Measurements from ENCODE around the gene RASSF4. TPM values are rescaled to one million over a fixed set of nuclear protein-coding genes. Genes with fewer than 3 reads are reported as not detected.

RASSF4 gene
- total RNA-seq, 4 donors from 2014 or later, result 23.5 to 57.7 (median 31.6) TPM

DNA sequence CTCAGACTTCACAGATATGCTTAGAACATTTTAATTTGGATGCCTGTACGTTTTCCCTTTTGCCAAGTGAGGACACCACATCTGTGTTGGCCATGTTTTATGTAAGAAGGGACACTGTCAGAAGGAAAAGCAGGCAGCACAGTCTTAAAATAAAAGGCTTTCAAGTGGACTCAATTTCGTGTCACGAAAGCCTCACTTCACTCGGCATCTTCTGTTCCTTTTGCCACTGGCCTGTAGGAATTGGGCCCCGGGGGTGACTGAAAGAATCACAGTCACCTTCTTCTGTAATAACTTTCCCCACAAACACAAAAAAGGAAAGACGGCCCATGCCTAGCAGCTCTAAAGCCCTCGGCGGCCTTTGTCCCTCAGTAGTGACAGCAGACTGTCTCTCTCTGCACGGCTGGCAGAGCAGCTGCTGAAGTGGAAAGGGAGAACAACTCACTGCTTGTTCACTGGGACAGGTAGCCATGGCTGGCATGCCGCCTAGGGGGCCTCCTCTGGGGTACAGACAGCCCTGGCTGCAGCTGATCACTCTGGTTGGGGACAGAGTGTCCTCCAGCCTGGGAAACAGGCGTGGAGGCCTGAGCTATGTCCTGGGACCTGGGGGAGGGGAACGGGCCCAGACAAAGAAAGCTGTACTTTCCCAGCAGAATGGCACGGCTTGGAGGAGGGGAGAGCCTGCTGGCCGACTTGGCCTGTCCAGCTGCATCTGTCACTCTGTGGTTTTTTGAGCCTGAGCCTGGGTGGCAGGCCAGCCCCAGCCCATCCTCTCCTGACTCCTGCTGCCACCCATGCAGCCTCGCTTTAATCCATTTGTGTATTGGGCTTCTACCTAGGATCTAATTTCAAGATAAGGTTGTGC, 4.4 kb downstream of the RASSF4 start:
- Histone ChIP-seq H3K4me3 (peak overlapping the region in 1 of 2 donors; percentile 82), H3K4me1 (peaks cover 0 to 94% (median 49%) of the 10 kb centered on the region in 3 donors)
- peak; percentile 2 for ATAC-seq

GRCh38 chr10:44965104-44965503, 5.5 kb downstream of the RASSF4 start:
- no peaks in the 10 kb centered on the region for H3K27me3 ChIP-seq
- peak overlapping the region in 3 of 4 donors; percentile 50 to 94 (median 94) for H3K27ac ChIP-seq
- TF ChIP-seq POLR2AphosphoS5 (IDR thresholded peaks at IDR 0.05) (no peak), POLR2A (IDR thresholded peaks at IDR 0.05) (no peak), CTCF (IDR thresholded peaks at IDR 0.05) (no peak), EP300 (IDR thresholded peaks at IDR 0.05) (no peak)
- 86 to 91% methylated on average over 1 of the region's 1 CpG for WGBS, 2 donors (ENCODE audit: low coverage in 1 of 2)
- H3K36me3 ChIP-seq, result peaks cover 0 to 7% of the 10 kb centered on the region in 2 donors
- H3K4me3 ChIP-seq, result peak overlapping the region in 1 of 2 donors; percentile 12
- H3K9me3 ChIP-seq, result no peaks in the 10 kb centered on the region
- peaks cover 0 to 100% (median 45%) of the 10 kb centered on the region in 3 donors for H3K4me1 ChIP-seq
- no peak for ATAC-seq

More for the DNA sequence above, 4.4 kb downstream of the RASSF4 start:
- H3K9me3 ChIP-seq, result no peaks in the 10 kb centered on the region
- H3K36me3 ChIP-seq, result no peaks in the 10 kb centered on the region
- H3K27me3 ChIP-seq, result no peaks in the 10 kb centered on the region
- 64 to 65% methylated on average over 4 to 10 of the region's 15 CpGs for WGBS, 2 donors (ENCODE audit: low coverage in 1 of 2)
- H3K27ac ChIP-seq, result peak overlapping the region; percentile 9 to 94 (median 78)
- TF ChIP-seq POLR2AphosphoS5 (IDR thresholded peaks at IDR 0.05), result peak; percentile 63
- TF ChIP-seq CTCF (IDR thresholded peaks at IDR 0.05), result no peak

- Histone ChIP-seq H3K27ac (peak overlapping the region in 3 of 4 donors; percentile 41 to 94 (median 50)), H3K4me3 (peak overlapping the region in 1 of 2 donors; percentile 12), H3K9me3 (no peaks in the 10 kb centered on the region), H3K36me3 (peaks cover 0 to 13% of the 10 kb centered on the region in 2 donors), H3K4me1 (peaks cover 0 to 95% (median 40%) of the 10 kb centered on the region in 3 donors), H3K27me3 (no peaks in the 10 kb centered on the region)
- no peak for ATAC-seq
- no peak for TF ChIP-seq CTCF (IDR thresholded peaks at IDR 0.05)
- TF ChIP-seq POLR2AphosphoS5 (IDR thresholded peaks at IDR 0.05), result no peak
- TF ChIP-seq POLR2A (IDR thresholded peaks at IDR 0.05), result no peak
- TF ChIP-seq EP300 (IDR thresholded peaks at IDR 0.05), result no peak
- WGBS, 2 donors (ENCODE audit: low coverage in 1 of 2), result 78 to 89% methylated on average over 2 to 4 of the region's 6 CpGs
Observed at GRCh38 chr10:44965651-44966097, 6.1 kb downstream of the RASSF4 start.

- no peak for ATAC-seq
- H3K27me3 ChIP-seq, result no peaks in the 10 kb centered on the region
- no peak overlapping the region for H3K4me3 ChIP-seq
- no peak for TF ChIP-seq POLR2AphosphoS5 (IDR thresholded peaks at IDR 0.05)
- no peak for TF ChIP-seq CTCF (IDR thresholded peaks at IDR 0.05)
- no peak for TF ChIP-seq POLR2A (IDR thresholded peaks at IDR 0.05)
- TF ChIP-seq EP300 (IDR thresholded peaks at IDR 0.05), result no peak
- peaks cover 0 to 19% of the 10 kb centered on the region in 2 donors for H3K36me3 ChIP-seq
- no peaks in the 10 kb centered on the region for H3K9me3 ChIP-seq
- 65 to 87% methylated on average over 3 to 8 of the region's 8 CpGs for WGBS, 2 donors (ENCODE audit: low coverage in 1 of 2)
- H3K27ac ChIP-seq, result peak overlapping the region in 3 of 4 donors; percentile 41 to 94 (median 50)
- H3K4me1 ChIP-seq, result peaks cover 0 to 89% (median 40%) of the 10 kb centered on the region in 3 donors
Observed at GRCh38 chr10:44966129-44966815, 6.7 kb downstream of the RASSF4 start.
